ENCODE measurements around the gene UBR1. TPM values are rescaled to one million over a fixed set of nuclear protein-coding genes. Genes with fewer than 3 reads are reported as not detected.
"Not testable (repeated sequence)": the region's sequence is repeated elsewhere in the genome, so short reads cannot be mapped to it uniquely, and the experiment has no call there.

UBR1 gene
- total and polyA plus RNA-seq, 2 donors from 2014 or later: 6.0 to 36.9 TPM

DNA sequence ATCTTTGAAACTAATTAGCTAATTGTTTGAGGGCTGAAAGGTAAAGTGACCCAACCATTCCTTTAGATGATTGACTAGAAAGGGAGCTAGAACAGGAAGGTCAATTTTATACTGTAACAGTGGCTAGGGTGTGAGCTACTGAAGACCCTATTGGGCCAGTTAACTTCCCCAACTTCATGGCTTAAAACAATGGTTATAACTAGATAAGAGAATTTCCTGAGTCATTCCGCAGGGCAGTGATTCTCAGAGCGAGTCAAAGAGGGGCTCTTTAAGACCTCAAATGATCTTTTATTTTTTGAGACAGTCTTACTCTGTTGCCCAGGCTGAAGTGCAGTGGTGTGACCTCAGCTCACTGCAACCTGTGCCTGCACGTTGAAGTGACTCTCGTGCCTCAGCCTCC, 151.5 kb downstream of the UBR1 start:
- H3K9ac ChIP-seq (ENCODE audit: low read length in 3 of 3): no peak overlapping the region
- intact Hi-C loops (cut with DNase I): no loop called here
- H3K27me3 ChIP-seq (ENCODE audit: control insufficient read depth, insufficient read depth, low read length): no peaks in the 10 kb centered on the region
- FAIRE-seq (no peak), DNase-seq (no peak)
- H3K4me1 ChIP-seq (ENCODE audit: control insufficient read depth in 2 of 3, insufficient read depth in 2 of 3, low read depth in 1 of 3, low read length in 3 of 3): no peaks in the 10 kb centered on the region
- no peaks in the 10 kb centered on the region for H3K9me3 ChIP-seq (ENCODE audit: control insufficient read depth in 2 of 3, insufficient read depth in 1 of 3, low read length in 3 of 3)
- H3K36me3 ChIP-seq (ENCODE audit: control insufficient read depth in 2 of 3, insufficient read depth in 3 of 3, low read length in 3 of 3): peaks cover 9 to 17% (median 10%) of the 10 kb centered on the region in 3 donors
- no peak overlapping the region for H3K27ac ChIP-seq (ENCODE audit: low read depth in 2 of 2, low read length in 2 of 2)
- TF ChIP-seq, protein P1, sequence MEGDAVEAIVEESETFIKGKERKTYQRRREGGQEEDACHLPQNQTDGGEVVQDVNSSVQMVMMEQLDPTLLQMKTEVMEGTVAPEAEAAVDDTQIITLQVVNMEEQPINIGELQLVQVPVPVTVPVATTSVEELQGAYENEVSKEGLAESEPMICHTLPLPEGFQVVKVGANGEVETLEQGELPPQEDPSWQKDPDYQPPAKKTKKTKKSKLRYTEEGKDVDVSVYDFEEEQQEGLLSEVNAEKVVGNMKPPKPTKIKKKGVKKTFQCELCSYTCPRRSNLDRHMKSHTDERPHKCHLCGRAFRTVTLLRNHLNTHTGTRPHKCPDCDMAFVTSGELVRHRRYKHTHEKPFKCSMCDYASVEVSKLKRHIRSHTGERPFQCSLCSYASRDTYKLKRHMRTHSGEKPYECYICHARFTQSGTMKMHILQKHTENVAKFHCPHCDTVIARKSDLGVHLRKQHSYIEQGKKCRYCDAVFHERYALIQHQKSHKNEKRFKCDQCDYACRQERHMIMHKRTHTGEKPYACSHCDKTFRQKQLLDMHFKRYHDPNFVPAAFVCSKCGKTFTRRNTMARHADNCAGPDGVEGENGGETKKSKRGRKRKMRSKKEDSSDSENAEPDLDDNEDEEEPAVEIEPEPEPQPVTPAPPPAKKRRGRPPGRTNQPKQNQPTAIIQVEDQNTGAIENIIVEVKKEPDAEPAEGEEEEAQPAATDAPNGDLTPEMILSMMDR (IDR thresholded peaks at IDR 0.05; ENCODE audit: borderline replicate concordance, extremely low read depth, insufficient read depth): no peak
- no peak overlapping the region for H3K4me3 ChIP-seq (ENCODE audit: low read length in 3 of 3)

DNA sequence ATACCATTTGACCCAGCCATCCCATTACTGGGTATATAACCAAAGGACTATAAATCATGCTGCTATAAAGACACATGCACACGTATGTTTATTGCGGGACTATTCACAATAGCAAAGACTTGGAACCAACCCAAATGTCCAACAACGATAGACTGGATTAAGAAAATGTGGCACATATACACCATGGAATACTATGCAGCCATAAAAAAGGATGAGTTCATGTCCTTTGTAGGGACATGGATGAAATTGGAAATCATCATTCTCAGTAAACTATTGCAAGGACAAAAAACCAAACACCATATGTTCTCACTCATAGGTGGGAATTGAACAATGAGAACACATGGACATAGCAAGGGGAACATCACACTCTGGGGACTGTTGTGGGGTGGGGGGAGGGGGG, 156.9 kb downstream of the UBR1 start:
- intact Hi-C loops (cut with DNase I); H3K27me3 ChIP-seq (ENCODE audit: control insufficient read depth, insufficient read depth, low read length); H3K4me3 ChIP-seq (ENCODE audit: low read length in 3 of 3); H3K9me3 ChIP-seq (ENCODE audit: control insufficient read depth in 2 of 3, insufficient read depth in 1 of 3, low read length in 3 of 3); DNase-seq; H3K27ac ChIP-seq (ENCODE audit: low read depth in 2 of 2, low read length in 2 of 2); H3K9ac ChIP-seq (ENCODE audit: low read length in 3 of 3); H3K4me1 ChIP-seq (ENCODE audit: control insufficient read depth in 2 of 3, insufficient read depth in 2 of 3, low read depth in 1 of 3, low read length in 3 of 3); FAIRE-seq: not testable (repeated sequence)
- peaks cover 2 to 33% (median 16%) of the 10 kb centered on the region in 3 donors for H3K36me3 ChIP-seq (ENCODE audit: control insufficient read depth in 2 of 3, insufficient read depth in 3 of 3, low read length in 3 of 3)

DNA sequence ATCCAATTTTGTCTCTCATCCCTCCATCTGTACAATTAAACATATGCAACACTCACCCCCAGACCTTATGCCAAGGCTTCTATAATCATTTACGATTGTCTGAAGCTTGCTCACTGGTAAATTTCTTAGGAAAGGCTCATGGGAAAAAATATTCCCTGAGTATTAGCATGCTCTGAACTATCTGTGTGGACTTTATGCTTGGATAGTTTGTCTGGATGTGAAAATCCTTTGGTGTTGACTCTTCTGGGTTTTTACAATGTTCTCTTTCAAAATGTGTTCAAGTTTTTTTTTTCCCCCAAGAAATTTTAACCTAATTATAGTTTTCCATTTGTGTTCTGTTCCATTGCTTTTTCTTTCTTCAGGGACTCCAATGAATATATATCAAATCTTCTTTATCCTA, 165.3 kb downstream of the UBR1 start:
- TF ChIP-seq, protein P1 (IDR thresholded peaks at IDR 0.05; ENCODE audit: borderline replicate concordance, extremely low read depth, insufficient read depth): no peak

DNA sequence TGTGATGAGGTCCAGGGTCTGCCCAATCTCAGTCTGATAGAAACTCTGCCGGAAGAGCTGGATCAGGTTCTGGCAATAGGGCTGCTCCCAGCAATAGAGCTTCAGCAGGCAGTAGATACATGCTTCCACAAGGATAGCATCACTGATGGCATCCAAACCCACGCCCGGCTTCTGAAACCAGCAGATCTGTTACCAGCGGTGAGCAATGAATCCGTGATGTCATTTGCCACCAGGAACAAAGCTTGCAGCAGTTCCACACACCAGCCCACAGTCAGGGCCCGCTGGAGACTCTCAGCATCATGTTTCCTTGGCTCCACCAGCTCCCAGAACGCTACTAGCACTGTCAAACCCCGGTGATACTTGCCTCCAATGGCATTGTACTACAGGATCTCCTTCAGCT, 166.0 kb downstream of the UBR1 start:
- Histone ChIP-seq H3K27ac (ENCODE audit: low read depth in 2 of 2, low read length in 2 of 2) (no peak overlapping the region), H3K9ac (ENCODE audit: low read length in 3 of 3) (no peak overlapping the region), H3K9me3 (ENCODE audit: control insufficient read depth in 2 of 3, insufficient read depth in 1 of 3, low read length in 3 of 3) (no peaks in the 10 kb centered on the region), H3K27me3 (ENCODE audit: control insufficient read depth, insufficient read depth, low read length) (no peaks in the 10 kb centered on the region), H3K4me1 (ENCODE audit: control insufficient read depth in 2 of 3, insufficient read depth in 2 of 3, low read depth in 1 of 3, low read length in 3 of 3) (no peaks in the 10 kb centered on the region), H3K36me3 (ENCODE audit: control insufficient read depth in 2 of 3, insufficient read depth in 3 of 3, low read length in 3 of 3) (peaks cover 0 to 10% (median 8%) of the 10 kb centered on the region in 3 donors), H3K4me3 (ENCODE audit: low read length in 3 of 3) (no peak overlapping the region)
- FAIRE-seq: no peak
- DNase-seq: no peak
- intact Hi-C loops (cut with DNase I): no loop called here
- TF ChIP-seq, protein P1 (IDR thresholded peaks at IDR 0.05; ENCODE audit: borderline replicate concordance, extremely low read depth, insufficient read depth): no peak

More for the DNA sequence above, 165.3 kb downstream of the UBR1 start:
- no peak overlapping the region for H3K27ac ChIP-seq (ENCODE audit: low read depth in 2 of 2, low read length in 2 of 2)
- no peak overlapping the region for H3K4me3 ChIP-seq (ENCODE audit: low read length in 3 of 3)
- no peaks in the 10 kb centered on the region for H3K4me1 ChIP-seq (ENCODE audit: control insufficient read depth in 2 of 3, insufficient read depth in 2 of 3, low read depth in 1 of 3, low read length in 3 of 3)
- H3K36me3 ChIP-seq (ENCODE audit: control insufficient read depth in 2 of 3, insufficient read depth in 3 of 3, low read length in 3 of 3): peaks cover 0 to 10% (median 8%) of the 10 kb centered on the region in 3 donors
- H3K9ac ChIP-seq (ENCODE audit: low read length in 3 of 3): no peak overlapping the region
- FAIRE-seq (no peak), DNase-seq (no peak)
- no peaks in the 10 kb centered on the region for H3K9me3 ChIP-seq (ENCODE audit: control insufficient read depth in 2 of 3, insufficient read depth in 1 of 3, low read length in 3 of 3)
- no peaks in the 10 kb centered on the region for H3K27me3 ChIP-seq (ENCODE audit: control insufficient read depth, insufficient read depth, low read length)
- intact Hi-C loops (cut with DNase I): no loop called here
